ENCODE data around the gene TMEM270. TPM values are rescaled to one million over a fixed set of nuclear protein-coding genes. Genes with fewer than 3 reads are reported as not detected.

TMEM270 gene
- total RNA-seq, 4 donors from 2014 or later = not detected

DNA sequence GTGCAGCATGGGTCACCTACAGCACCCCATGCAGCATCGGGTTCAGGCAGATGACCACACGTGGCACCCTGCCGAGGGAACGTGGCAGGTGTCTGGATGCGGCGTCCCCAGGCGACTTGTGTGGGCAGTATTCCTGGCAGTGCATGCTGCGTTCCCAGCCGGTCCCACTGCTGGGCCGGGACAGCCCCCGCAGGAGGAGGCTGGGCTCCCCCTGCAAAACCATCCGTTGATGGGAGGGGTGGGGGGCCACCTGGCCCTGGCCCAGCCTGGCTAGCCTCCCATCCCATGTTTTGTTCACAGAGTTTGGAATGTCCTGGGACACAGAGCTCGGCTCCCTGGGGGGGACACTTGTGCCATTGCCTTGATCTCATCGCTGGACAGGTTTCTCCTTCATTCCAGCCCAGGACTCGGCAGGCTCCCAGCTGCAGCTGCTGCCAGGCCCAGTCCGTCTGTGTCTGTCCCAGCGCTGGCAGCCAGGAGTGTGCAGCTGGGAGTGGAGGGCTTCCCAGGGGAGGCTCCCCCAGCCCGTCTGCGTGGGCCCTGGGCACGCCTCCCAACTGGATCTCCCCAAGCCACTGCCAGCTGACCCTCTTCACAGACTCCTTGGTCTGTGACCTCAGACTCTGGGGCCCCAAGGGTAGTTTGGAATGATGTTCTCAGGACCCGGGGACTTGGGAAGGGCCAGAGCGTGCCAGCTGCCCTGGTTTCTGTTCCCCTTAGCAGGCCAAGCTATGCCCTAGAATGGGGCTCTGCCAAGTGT, 32.6 kb downstream of the TMEM270 start:
- Histone ChIP-seq H3K4me1 (peaks cover 11 to 52% (median 46%) of the 10 kb centered on the region in 4 donors), H3K36me3 (no peaks in the 10 kb centered on the region), H3K9me3 (peaks cover 0 to 12% (median 4%) of the 10 kb centered on the region in 4 donors), H3K27me3 (no peaks in the 10 kb centered on the region), H3K27ac (replicated peaks in 1 of 4) (peak overlapping the region; percentile 51 to 81 (median 71)), H3K4me3 (no peak overlapping the region)
- intact Hi-C loops (cut with DNase I) = loop anchor here (5.0 kb wide), 1 partner anchor 134 kb away; the partner anchor contains the start of gene ELN
- TF ChIP-seq EP300 (IDR thresholded peaks at IDR 0.05) (no peak), POLR2AphosphoS5 (IDR thresholded peaks at IDR 0.05) (peak; percentile 23 to 72)
- DNase-seq (ENCODE audit: extremely low spot score) = no peak
- WGBS = 40% methylated on average over 5 of the region's 22 CpGs

DNA sequence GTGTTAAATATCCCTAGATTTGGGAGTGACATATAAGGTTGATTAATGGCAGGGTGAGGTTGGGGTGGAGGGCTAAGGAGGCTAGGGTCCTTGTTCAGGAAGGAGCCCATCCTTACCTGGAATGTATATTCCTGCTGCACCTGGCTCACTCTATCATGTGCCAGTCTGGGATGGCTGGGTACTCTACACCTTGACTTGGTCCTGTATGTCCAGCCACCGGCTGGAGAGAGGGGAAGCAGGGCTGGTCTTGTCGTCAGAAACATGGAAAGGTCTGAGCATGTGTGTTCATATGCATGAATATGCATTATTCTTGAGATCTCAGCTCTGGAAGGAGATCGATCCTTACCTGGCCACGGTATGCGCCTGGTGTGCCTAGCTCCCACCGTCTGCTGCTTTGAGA, 33.2 kb downstream of the TMEM270 start:
- peaks cover 0 to 12% (median 4%) of the 10 kb centered on the region in 4 donors for H3K9me3 ChIP-seq
- no peaks in the 10 kb centered on the region for H3K36me3 ChIP-seq
- no peak for TF ChIP-seq POLR2A (IDR thresholded peaks at IDR 0.05; ENCODE audit: low read depth)
- TF ChIP-seq POLR2AphosphoS5 (IDR thresholded peaks at IDR 0.05) = no peak
- TF ChIP-seq, protein P1, sequence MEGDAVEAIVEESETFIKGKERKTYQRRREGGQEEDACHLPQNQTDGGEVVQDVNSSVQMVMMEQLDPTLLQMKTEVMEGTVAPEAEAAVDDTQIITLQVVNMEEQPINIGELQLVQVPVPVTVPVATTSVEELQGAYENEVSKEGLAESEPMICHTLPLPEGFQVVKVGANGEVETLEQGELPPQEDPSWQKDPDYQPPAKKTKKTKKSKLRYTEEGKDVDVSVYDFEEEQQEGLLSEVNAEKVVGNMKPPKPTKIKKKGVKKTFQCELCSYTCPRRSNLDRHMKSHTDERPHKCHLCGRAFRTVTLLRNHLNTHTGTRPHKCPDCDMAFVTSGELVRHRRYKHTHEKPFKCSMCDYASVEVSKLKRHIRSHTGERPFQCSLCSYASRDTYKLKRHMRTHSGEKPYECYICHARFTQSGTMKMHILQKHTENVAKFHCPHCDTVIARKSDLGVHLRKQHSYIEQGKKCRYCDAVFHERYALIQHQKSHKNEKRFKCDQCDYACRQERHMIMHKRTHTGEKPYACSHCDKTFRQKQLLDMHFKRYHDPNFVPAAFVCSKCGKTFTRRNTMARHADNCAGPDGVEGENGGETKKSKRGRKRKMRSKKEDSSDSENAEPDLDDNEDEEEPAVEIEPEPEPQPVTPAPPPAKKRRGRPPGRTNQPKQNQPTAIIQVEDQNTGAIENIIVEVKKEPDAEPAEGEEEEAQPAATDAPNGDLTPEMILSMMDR (IDR thresholded peaks at IDR 0.05) = no peak
- TF ChIP-seq EP300 (IDR thresholded peaks at IDR 0.05) = no peak
- H3K27me3 ChIP-seq = no peaks in the 10 kb centered on the region
- no peak overlapping the region for H3K4me3 ChIP-seq
- DNase-seq (ENCODE audit: extremely low spot score) = no peak
- intact Hi-C loops (cut with DNase I) = loop anchor here (5.0 kb wide), 1 partner anchor 133 kb away; the partner anchor contains the start of gene ELN
- 72% methylated on average over 6 of the region's 6 CpGs for WGBS
- H3K27ac ChIP-seq (replicated peaks in 1 of 4) = peak overlapping the region; percentile 51 to 81 (median 71)
- peaks cover 11 to 54% (median 48%) of the 10 kb centered on the region in 4 donors for H3K4me1 ChIP-seq

DNA sequence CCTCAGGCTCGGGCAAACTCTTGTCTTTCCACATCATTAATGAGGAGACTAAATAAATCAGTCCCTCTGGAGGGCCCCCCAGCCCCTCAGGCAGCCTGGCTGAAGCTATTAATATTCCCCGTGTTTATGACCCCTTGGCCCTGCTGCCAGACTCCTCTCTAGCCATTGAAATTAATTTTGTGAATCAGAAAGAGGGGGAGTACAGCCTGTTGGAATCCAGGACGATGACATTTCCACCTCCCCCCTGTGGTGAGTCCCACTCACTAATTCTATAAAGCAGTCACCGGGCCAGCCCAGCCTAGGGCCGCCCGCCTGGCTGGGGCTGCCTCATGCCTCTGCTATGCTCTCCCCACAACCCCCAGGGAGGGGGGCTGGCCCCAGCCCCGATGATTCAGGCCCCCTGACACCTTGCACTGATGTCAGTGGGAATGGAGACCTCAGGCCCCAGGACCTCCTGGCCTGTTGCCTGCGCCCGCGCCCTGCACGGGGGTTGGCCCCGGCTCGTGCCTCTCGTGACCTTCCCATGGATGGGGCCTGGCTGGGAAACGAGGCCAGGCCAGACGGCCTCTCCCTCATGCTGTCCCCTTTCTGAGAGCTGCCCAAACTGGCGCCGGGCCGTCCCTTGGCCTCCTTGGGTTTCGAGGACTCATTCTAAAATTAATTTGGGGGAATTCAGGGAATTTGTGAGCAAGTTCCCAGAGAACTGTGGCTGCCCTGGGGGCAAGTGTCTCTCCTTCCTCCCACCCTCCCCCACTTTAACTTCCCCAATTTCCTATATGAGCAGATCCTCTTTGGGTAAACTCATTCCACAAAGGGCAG, 34.0 kb downstream of the TMEM270 start:
- WGBS = 65% methylated on average over 10 of the region's 20 CpGs
- Histone ChIP-seq H3K4me1 (peaks cover 11 to 59% (median 55%) of the 10 kb centered on the region in 4 donors), H3K36me3 (no peaks in the 10 kb centered on the region), H3K9me3 (peaks cover 0 to 12% (median 4%) of the 10 kb centered on the region in 4 donors), H3K4me3 (no peak overlapping the region), H3K27ac (replicated peaks in 1 of 4) (peak overlapping the region; percentile 51 to 81 (median 71)), H3K27me3 (no peaks in the 10 kb centered on the region)
- TF ChIP-seq POLR2A (IDR thresholded peaks at IDR 0.05; ENCODE audit: low read depth) (no peak), POLR2AphosphoS5 (IDR thresholded peaks at IDR 0.05) (peak; percentile 53 to 79)
- TF ChIP-seq, protein P1 (IDR thresholded peaks at IDR 0.05) = peak in 1 of 3 experiments; percentile 4
- intact Hi-C loops (cut with DNase I) = loop anchor here (5.0 kb wide), 1 partner anchor 132 kb away; the partner anchor contains the start of gene ELN
- peak; percentile 95 for DNase-seq (ENCODE audit: extremely low spot score)

DNA sequence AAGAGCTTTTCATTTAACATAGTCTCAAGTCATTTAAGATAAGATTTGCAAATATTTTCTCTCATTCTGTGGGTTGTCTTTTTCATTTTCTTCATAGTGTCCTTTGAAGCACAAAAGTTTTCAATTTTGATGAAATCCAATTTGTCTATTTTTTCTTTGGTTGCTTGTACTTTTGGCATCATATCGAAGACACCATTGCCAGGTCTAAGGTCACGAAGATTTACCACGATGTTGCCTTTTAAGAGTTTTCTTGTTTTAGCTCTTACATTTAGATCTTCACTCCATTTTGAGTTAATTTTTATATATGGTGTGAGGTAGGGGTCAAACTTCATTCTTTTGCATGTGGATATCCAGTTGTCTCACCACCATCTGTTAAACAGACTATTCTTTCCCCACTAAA, 34.7 kb downstream of the TMEM270 start:
- intact Hi-C loops (cut with DNase I) = no loop called here
- no peaks in the 10 kb centered on the region for H3K27me3 ChIP-seq

More for the DNA sequence above, 34.7 kb downstream of the TMEM270 start:
- peak overlapping the region; percentile 51 to 81 (median 71) for H3K27ac ChIP-seq (replicated peaks in 1 of 4)
- no peaks in the 10 kb centered on the region for H3K36me3 ChIP-seq
- peaks cover 0 to 12% (median 4%) of the 10 kb centered on the region in 4 donors for H3K9me3 ChIP-seq
- 95% methylated on average over 3 of the region's 3 CpGs for WGBS
- peaks cover 11 to 63% (median 59%) of the 10 kb centered on the region in 4 donors for H3K4me1 ChIP-seq
- no peak for DNase-seq (ENCODE audit: extremely low spot score)
- TF ChIP-seq EP300 (IDR thresholded peaks at IDR 0.05) (no peak), POLR2A (IDR thresholded peaks at IDR 0.05; ENCODE audit: low read depth) (no peak), POLR2AphosphoS5 (IDR thresholded peaks at IDR 0.05) (no peak)
- TF ChIP-seq, protein P1 (IDR thresholded peaks at IDR 0.05) = no peak
- no peak overlapping the region for H3K4me3 ChIP-seq

All from esophagus muscularis mucosa (tissue), 4 donors.